ENCODE measurements around the gene CYP24A1. TPM values are rescaled to one million over a fixed set of nuclear protein-coding genes. Genes with fewer than 3 reads are reported as not detected.

CYP24A1 gene
- total and polyA plus RNA-seq, 2 donors (not counting 3 experiments of a cell fraction or from before 2014, with no cell fraction given), result not detected

DNA sequence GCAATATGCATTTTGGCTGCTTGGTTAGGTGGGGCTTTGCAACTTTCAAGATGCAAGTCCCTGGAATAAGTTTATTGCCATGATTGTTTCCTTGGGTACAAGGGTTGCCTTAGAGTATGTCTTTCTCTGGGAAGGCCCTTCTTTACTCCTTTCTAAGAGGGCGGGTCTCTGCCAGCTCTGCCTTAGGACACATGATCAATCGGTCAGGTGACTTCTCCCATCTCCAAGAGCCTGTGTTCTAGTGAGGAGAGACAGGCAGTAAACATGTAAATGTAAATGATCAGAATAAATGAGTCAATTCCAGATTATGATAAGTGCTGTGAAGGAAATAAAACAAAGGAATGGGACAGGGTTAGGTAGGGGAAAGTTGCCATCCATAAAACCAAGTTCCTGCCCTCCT, 60.2 kb downstream of the CYP24A1 start:
- CTCF ChIA-PET, result no interaction called here
- Histone ChIP-seq H3K36me3 (ENCODE audit: control insufficient read depth in 2 of 2, extremely low read depth in 1 of 2, insufficient read depth in 2 of 2, low read length in 2 of 2) (no peaks in the 10 kb centered on the region), H3K27me3 (ENCODE audit: control insufficient read depth in 2 of 2, insufficient read depth in 2 of 2, low read length in 2 of 2) (no peaks in the 10 kb centered on the region), H3K4me2 (ENCODE audit: insufficient read depth, low read length) (no peak overlapping the region), H2AFZ (ENCODE audit: low read depth, low read length) (no peak overlapping the region), H3K9ac (replicated peaks; ENCODE audit: extremely low read depth, insufficient read depth, low read length) (no peak overlapping the region), H3K4me1 (ENCODE audit: control insufficient read depth, extremely low read depth, insufficient read depth, low read length) (no peaks in the 10 kb centered on the region), H3K79me2 (ENCODE audit: control insufficient read depth, insufficient read depth, low read length) (no peaks in the 10 kb centered on the region), H3K9me1 (replicated peaks; ENCODE audit: control insufficient read depth, extremely low read depth, insufficient read depth, low read length) (no peaks in the 10 kb centered on the region), H3K4me3 (replicated peaks in 1 of 3; ENCODE audit: insufficient read depth in 1 of 3, low read depth in 1 of 3, low read length in 3 of 3) (no peak overlapping the region), H3K9me3 (replicated peaks; ENCODE audit: control insufficient read depth, insufficient read depth, low read length) (no peaks in the 10 kb centered on the region), H4K20me1 (replicated peaks; ENCODE audit: control insufficient read depth, extremely low read depth, insufficient read depth, low read length) (no peaks in the 10 kb centered on the region), H3K27ac (ENCODE audit: insufficient read depth, low read depth, low read length) (no peak overlapping the region)
- dilution Hi-C loops (cut with MboI; ENCODE audit: extremely low pct_ligation_motif_present, low sequenced_read_pairs) (no loop called here), intact Hi-C loops (cut with micrococcal nuclease) (no loop called here)
- no TSS peak for BruUV-seq (replicated peaks)
- no peak for DNase-seq (ENCODE audit: low read depth, low spot score)
- POLR2A ChIA-PET, result no interaction called here
- no peak for FAIRE-seq
- TF ChIP-seq MYC (IDR thresholded peaks at IDR 0.05; ENCODE audit: low read depth, low read length) (no peak), GATA2 (IDR thresholded peaks at IDR 0.05; ENCODE audit: insufficient read depth, insufficient read length, low read depth, low read length) (no peak), POLR2A (IDR thresholded peaks at IDR 0.05; ENCODE audit: low read depth, low read length) (no peak)
- TF ChIP-seq, protein P1, sequence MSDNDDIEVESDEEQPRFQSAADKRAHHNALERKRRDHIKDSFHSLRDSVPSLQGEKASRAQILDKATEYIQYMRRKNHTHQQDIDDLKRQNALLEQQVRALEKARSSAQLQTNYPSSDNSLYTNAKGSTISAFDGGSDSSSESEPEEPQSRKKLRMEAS (IDR thresholded peaks at IDR 0.05; ENCODE audit: insufficient read depth, insufficient read length), result no peak

DNA sequence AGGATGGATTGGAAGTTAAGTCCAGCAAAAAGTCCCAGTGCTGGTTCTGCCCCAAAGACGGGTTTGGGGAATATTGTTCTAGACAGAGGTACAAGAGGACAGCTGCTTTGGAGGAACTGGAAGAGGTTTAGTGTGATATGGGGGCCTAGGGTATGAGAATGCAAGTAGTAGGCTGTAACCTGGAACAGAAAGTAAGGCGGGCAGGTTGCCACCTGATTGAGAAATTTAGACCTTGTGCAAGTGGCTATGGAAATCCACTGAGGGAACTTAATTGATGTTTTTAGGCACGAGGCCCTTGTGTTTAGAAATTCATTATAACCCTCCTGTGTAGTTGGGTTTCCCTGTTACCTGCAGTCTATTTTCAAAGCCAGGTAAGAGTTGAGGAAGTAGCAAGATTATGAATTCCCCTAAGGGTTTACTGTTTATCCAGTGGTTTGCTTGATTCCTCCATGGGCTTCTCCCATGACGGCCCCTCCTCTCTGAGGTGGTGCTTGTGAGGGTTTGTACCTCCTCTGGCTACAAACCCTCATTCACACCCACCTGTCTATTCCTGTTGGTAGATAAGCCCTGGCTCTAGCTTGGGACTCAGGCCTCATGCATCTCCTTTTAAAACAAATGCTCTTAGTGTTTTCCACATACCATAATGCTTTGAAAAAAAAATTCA, 61.4 kb downstream of the CYP24A1 start:
- no peak overlapping the region for H3K9ac ChIP-seq (replicated peaks; ENCODE audit: extremely low read depth, insufficient read depth, low read length)
- no peak for DNase-seq (ENCODE audit: low read depth, low spot score)
- H4K20me1 ChIP-seq (replicated peaks; ENCODE audit: control insufficient read depth, extremely low read depth, insufficient read depth, low read length), result no peaks in the 10 kb centered on the region
- CTCF ChIA-PET, result no interaction called here
- H3K9me1 ChIP-seq (replicated peaks; ENCODE audit: control insufficient read depth, extremely low read depth, insufficient read depth, low read length), result no peaks in the 10 kb centered on the region
- no TSS peak for BruUV-seq (replicated peaks)
- no peak overlapping the region for H3K4me3 ChIP-seq (replicated peaks in 1 of 3; ENCODE audit: insufficient read depth in 1 of 3, low read depth in 1 of 3, low read length in 3 of 3)
- no peaks in the 10 kb centered on the region for H3K9me3 ChIP-seq (replicated peaks; ENCODE audit: control insufficient read depth, insufficient read depth, low read length)
- H2AFZ ChIP-seq (ENCODE audit: low read depth, low read length), result no peak overlapping the region
- intact Hi-C loops (cut with micrococcal nuclease) (no loop called here), dilution Hi-C loops (cut with MboI; ENCODE audit: extremely low pct_ligation_motif_present, low sequenced_read_pairs) (no loop called here)
- TF ChIP-seq POLR2A (IDR thresholded peaks at IDR 0.05; ENCODE audit: low read depth, low read length), result no peak
- TF ChIP-seq FOS (IDR thresholded peaks at IDR 0.05; ENCODE audit: borderline replicate concordance, insufficient read depth, low read length), result no peak
- TF ChIP-seq, protein P1 (IDR thresholded peaks at IDR 0.05; ENCODE audit: insufficient read depth, insufficient read length), result no peak
- TF ChIP-seq POLR2AphosphoS5 (IDR thresholded peaks at IDR 0.05; ENCODE audit: insufficient read depth, low read depth, low read length), result no peak
- TF ChIP-seq, protein P2, sequence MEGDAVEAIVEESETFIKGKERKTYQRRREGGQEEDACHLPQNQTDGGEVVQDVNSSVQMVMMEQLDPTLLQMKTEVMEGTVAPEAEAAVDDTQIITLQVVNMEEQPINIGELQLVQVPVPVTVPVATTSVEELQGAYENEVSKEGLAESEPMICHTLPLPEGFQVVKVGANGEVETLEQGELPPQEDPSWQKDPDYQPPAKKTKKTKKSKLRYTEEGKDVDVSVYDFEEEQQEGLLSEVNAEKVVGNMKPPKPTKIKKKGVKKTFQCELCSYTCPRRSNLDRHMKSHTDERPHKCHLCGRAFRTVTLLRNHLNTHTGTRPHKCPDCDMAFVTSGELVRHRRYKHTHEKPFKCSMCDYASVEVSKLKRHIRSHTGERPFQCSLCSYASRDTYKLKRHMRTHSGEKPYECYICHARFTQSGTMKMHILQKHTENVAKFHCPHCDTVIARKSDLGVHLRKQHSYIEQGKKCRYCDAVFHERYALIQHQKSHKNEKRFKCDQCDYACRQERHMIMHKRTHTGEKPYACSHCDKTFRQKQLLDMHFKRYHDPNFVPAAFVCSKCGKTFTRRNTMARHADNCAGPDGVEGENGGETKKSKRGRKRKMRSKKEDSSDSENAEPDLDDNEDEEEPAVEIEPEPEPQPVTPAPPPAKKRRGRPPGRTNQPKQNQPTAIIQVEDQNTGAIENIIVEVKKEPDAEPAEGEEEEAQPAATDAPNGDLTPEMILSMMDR (IDR thresholded peaks at IDR 0.05; ENCODE audit: extremely low read depth in 1 of 2, insufficient read depth in 1 of 2, low read depth in 1 of 2, low read length in 2 of 2), result no peak
- no peak for TF ChIP-seq GATA2 (IDR thresholded peaks at IDR 0.05; ENCODE audit: insufficient read depth, insufficient read length, low read depth, low read length)
- TF ChIP-seq JUN (IDR thresholded peaks at IDR 0.05; ENCODE audit: borderline replicate concordance, insufficient read depth, insufficient read length, low read depth), result no peak
- no peak for TF ChIP-seq MYC (IDR thresholded peaks at IDR 0.05; ENCODE audit: low read depth, low read length)
- H3K27me3 ChIP-seq (ENCODE audit: control insufficient read depth in 2 of 2, insufficient read depth in 2 of 2, low read length in 2 of 2), result no peaks in the 10 kb centered on the region
- H3K27ac ChIP-seq (ENCODE audit: insufficient read depth, low read depth, low read length), result no peak overlapping the region
- H3K36me3 ChIP-seq (ENCODE audit: control insufficient read depth in 2 of 2, extremely low read depth in 1 of 2, insufficient read depth in 2 of 2, low read length in 2 of 2), result no peaks in the 10 kb centered on the region
- H3K79me2 ChIP-seq (ENCODE audit: control insufficient read depth, insufficient read depth, low read length), result no peaks in the 10 kb centered on the region
- POLR2A ChIA-PET, result no interaction called here
- FAIRE-seq, result no peak
- no peaks in the 10 kb centered on the region for H3K4me1 ChIP-seq (ENCODE audit: control insufficient read depth, extremely low read depth, insufficient read depth, low read length)
- no peak overlapping the region for H3K4me2 ChIP-seq (ENCODE audit: insufficient read depth, low read length)
